ENCODE data around the gene KRT37. TPM values are rescaled to one million over a fixed set of nuclear protein-coding genes. Genes with fewer than 3 reads are reported as not detected.

Gene KRT37
- polyA plus RNA-seq, 3 donors, result not detected

DNA sequence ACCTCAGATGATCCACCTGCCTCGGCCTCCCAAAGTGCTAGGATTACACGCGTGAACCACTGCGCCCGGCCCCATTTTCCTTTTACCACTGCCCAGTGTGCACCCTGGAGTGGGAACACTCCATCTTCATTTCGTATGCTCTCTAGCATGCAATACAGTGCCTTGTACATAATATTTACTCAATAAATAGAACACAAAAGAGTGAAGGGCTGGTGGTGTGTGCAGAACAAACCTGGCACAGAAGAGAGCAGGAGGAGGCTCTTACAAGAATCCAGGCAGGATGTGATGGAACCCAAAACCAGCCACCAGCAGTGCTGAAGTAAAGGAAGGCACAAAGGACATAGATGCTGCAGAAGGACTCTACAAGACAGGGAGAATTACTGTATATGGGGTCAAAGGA is 7.3 kb downstream of the KRT37 start:
- Histone ChIP-seq H3K79me2 (ENCODE audit: insufficient read depth, low read length) (no peaks in the 10 kb centered on the region), H3K36me3 (replicated peaks in 1 of 2; ENCODE audit: control insufficient read depth in 1 of 2, insufficient read depth in 2 of 2, low read length in 2 of 2) (no peaks in the 10 kb centered on the region), H3K27me3 (ENCODE audit: control insufficient read depth in 2 of 2, insufficient read depth in 2 of 2, low read length in 2 of 2) (no peaks in the 10 kb centered on the region), H3K4me2 (replicated peaks; ENCODE audit: extremely low read depth, low read length, poor library complexity, severe bottlenecking) (no peak overlapping the region), H3K4me3 (replicated peaks in 1 of 3; ENCODE audit: low read depth in 2 of 3, low read length in 3 of 3) (no peak overlapping the region), H4K20me1 (ENCODE audit: insufficient read depth, low read length) (no peaks in the 10 kb centered on the region), H3K9ac (ENCODE audit: insufficient read depth, low read length, poor library complexity, severe bottlenecking) (no peak overlapping the region), H3K9me3 (replicated peaks in 1 of 2; ENCODE audit: control insufficient read depth in 1 of 2, insufficient read depth in 1 of 2, low read length in 2 of 2) (no peaks in the 10 kb centered on the region), H3K4me1 (ENCODE audit: control insufficient read depth in 1 of 2, insufficient read depth in 2 of 2, low read length in 2 of 2) (peaks cover 4 to 5% of the 10 kb centered on the region in 2 donors), H3K27ac (ENCODE audit: low read depth in 1 of 2, low read length in 2 of 2) (no peak overlapping the region), H2AFZ (ENCODE audit: insufficient read depth, low read depth, low read length, poor library complexity, severe bottlenecking) (no peak overlapping the region)
- no peak for DNase-seq
- TF ChIP-seq, protein P1, sequence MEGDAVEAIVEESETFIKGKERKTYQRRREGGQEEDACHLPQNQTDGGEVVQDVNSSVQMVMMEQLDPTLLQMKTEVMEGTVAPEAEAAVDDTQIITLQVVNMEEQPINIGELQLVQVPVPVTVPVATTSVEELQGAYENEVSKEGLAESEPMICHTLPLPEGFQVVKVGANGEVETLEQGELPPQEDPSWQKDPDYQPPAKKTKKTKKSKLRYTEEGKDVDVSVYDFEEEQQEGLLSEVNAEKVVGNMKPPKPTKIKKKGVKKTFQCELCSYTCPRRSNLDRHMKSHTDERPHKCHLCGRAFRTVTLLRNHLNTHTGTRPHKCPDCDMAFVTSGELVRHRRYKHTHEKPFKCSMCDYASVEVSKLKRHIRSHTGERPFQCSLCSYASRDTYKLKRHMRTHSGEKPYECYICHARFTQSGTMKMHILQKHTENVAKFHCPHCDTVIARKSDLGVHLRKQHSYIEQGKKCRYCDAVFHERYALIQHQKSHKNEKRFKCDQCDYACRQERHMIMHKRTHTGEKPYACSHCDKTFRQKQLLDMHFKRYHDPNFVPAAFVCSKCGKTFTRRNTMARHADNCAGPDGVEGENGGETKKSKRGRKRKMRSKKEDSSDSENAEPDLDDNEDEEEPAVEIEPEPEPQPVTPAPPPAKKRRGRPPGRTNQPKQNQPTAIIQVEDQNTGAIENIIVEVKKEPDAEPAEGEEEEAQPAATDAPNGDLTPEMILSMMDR (IDR thresholded peaks at IDR 0.05), result no peak
- Mint-ChIP-seq H3K36me3 (no peaks in the 10 kb centered on the region), H3K4me1 (peaks cover 7% of the 10 kb centered on the region), H3K9me3 (no peaks in the 10 kb centered on the region), H3K4me3 (no peak overlapping the region), H3K27ac (no peak overlapping the region), H3K27me3 (ENCODE audit: low read depth in 3 of 3) (peaks cover 7 to 10% (median 8%) of the 10 kb centered on the region in 3 donors)
- intact Hi-C loops (cut with micrococcal nuclease), result no loop called here
- WGBS (ENCODE audit: insufficient coverage), result no CpG with 5 or more reads among the region's 6 CpGs

DNA sequence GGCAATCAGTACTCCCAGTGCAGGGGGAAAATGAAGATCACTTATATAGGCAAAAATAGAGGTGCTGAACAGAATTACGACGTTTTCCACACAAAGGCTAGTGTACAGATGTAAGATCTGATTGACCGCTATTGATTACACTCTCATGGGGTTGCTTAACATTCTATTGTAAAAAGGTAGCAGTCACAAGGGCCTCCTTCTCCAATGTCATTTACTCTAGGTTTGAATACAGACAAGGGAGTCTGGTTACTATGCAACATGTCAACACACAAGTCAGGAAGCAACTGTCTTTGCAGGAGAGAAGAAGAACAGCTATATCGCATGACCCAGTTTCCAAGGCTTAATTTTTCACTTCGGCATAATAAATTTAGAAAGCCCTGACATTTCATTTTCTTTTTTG is 7.9 kb downstream of the KRT37 start:
- DNase-seq, result no peak
- Histone ChIP-seq H3K9me3 (replicated peaks in 1 of 2; ENCODE audit: control insufficient read depth in 1 of 2, insufficient read depth in 1 of 2, low read length in 2 of 2) (no peaks in the 10 kb centered on the region), H3K79me2 (ENCODE audit: insufficient read depth, low read length) (no peaks in the 10 kb centered on the region), H3K27ac (ENCODE audit: low read depth in 1 of 2, low read length in 2 of 2) (no peak overlapping the region), H4K20me1 (ENCODE audit: insufficient read depth, low read length) (no peaks in the 10 kb centered on the region), H2AFZ (ENCODE audit: insufficient read depth, low read depth, low read length, poor library complexity, severe bottlenecking) (no peak overlapping the region), H3K4me2 (replicated peaks; ENCODE audit: extremely low read depth, low read length, poor library complexity, severe bottlenecking) (no peak overlapping the region), H3K27me3 (ENCODE audit: control insufficient read depth in 2 of 2, insufficient read depth in 2 of 2, low read length in 2 of 2) (no peaks in the 10 kb centered on the region), H3K36me3 (replicated peaks in 1 of 2; ENCODE audit: control insufficient read depth in 1 of 2, insufficient read depth in 2 of 2, low read length in 2 of 2) (no peaks in the 10 kb centered on the region), H3K9ac (ENCODE audit: insufficient read depth, low read length, poor library complexity, severe bottlenecking) (no peak overlapping the region), H3K4me3 (replicated peaks in 1 of 3; ENCODE audit: low read depth in 2 of 3, low read length in 3 of 3) (no peak overlapping the region), H3K4me1 (ENCODE audit: control insufficient read depth in 1 of 2, insufficient read depth in 2 of 2, low read length in 2 of 2) (peaks cover 4 to 5% of the 10 kb centered on the region in 2 donors)
- Mint-ChIP-seq H3K9me3 (no peaks in the 10 kb centered on the region), H3K4me1 (peaks cover 7% of the 10 kb centered on the region), H3K4me3 (no peak overlapping the region), H3K36me3 (no peaks in the 10 kb centered on the region), H3K27me3 (ENCODE audit: low read depth in 3 of 3) (peaks cover 7 to 11% (median 8%) of the 10 kb centered on the region in 3 donors), H3K27ac (no peak overlapping the region)
- TF ChIP-seq, protein P1 (IDR thresholded peaks at IDR 0.05), result no peak
- WGBS (ENCODE audit: insufficient coverage), result no CpG with 5 or more reads among the region's 5 CpGs
- intact Hi-C loops (cut with micrococcal nuclease), result no loop called here
